MM.1S (cell line): ENCODE results near the gene COQ3.

Experiments used
- DNase-seq: peaks from one replicate; pipeline ENCODE4 v3.0.0-alpha.2; 2015
- H2AFZ ChIP-seq: fragments of 300-600 bp; sonication (generic); 2 replicates; pipeline ENCODE4 v1.6.0; 2016; ENCODE audit warnings: antibody characterized with exemption, low read length
- H3F3A ChIP-seq: fragments of 300-600 bp; sonication (generic); 2 replicates; pipeline ENCODE4 v1.6.1; 2016; ENCODE audit warnings: mild to moderate bottlenecking, antibody characterized with exemption, low read length, moderate library complexity, mixed read lengths; ENCODE audit not compliant: insufficient read depth
- H3K27ac ChIP-seq: fragments of 300-600 bp; sonication (generic); 2 replicates; pipeline ENCODE4 v1.5.1; 2016; ENCODE audit warnings: mild to moderate bottlenecking, low read length
- H3K27me3 ChIP-seq: fragments of 300-600 bp; sonication (generic); replicated peaks from 2 replicates; pipeline ENCODE4 v1.6.0; 2016; ENCODE audit warnings: low read length; ENCODE audit not compliant: insufficient read depth
- H3K36me3 ChIP-seq: fragments of 300-600 bp; sonication (generic); replicated peaks from 2 replicates; pipeline ENCODE4 v1.6.1; 2016; ENCODE audit warnings: mild to moderate bottlenecking, low read length, mixed read lengths; ENCODE audit not compliant: insufficient read depth
- H3K4me1 ChIP-seq: fragments of 300-600 bp; sonication (generic); 2 replicates; pipeline ENCODE4 v1.6.1; 2016; ENCODE audit warnings: low read length, mixed read lengths
- H3K4me2 ChIP-seq: fragments of 300-600 bp; sonication (generic); 2 replicates; pipeline ENCODE4 v1.6.0; 2016; ENCODE audit warnings: low read depth, low read length
- H3K4me3 ChIP-seq: fragments of 300-600 bp; sonication (generic); 2 replicates; pipeline ENCODE4 v1.5.1; 2016; ENCODE audit warnings: low read length, mixed read lengths
- H3K79me2 ChIP-seq: fragments of 300-600 bp; sonication (generic); 2 replicates; pipeline ENCODE4 v1.6.1; 2016; ENCODE audit warnings: mixed run types, low read length, mixed read lengths
- H3K9ac ChIP-seq: fragments of 300-600 bp; sonication (generic); 2 replicates; pipeline ENCODE4 v1.6.1; 2016; ENCODE audit warnings: low read length, mixed read lengths
- H3K9me2 ChIP-seq: fragments of 300-600 bp; sonication (generic); replicated peaks from 2 replicates; pipeline ENCODE4 v1.6.1; 2016; ENCODE audit warnings: mild to moderate bottlenecking, low read length, mixed read lengths; ENCODE audit not compliant: insufficient read depth
- H3K9me3 ChIP-seq: fragments of 300-600 bp; sonication (generic); replicated peaks from 2 replicates; pipeline ENCODE4 v1.6.1; 2016; ENCODE audit warnings: mild to moderate bottlenecking, low read length, mixed read lengths; ENCODE audit not compliant: insufficient read depth
- H4K20me1 ChIP-seq: fragments of 300-600 bp; sonication (generic); 2 replicates; pipeline ENCODE4 v1.6.1; 2016; ENCODE audit warnings: mild to moderate bottlenecking, low read length, moderate library complexity, mixed read lengths; ENCODE audit not compliant: insufficient read depth
- CTCF ChIP-seq: fragments of 300-600 bp; sonication (generic); IDR thresholded peaks from 2 replicates; pipeline ENCODE4 v1.5.1; 2016; ENCODE audit warnings: antibody characterized with exemption, low read length, mixed read lengths
- EZH2 ChIP-seq: fragments of 300-600 bp; sonication (generic); optimal IDR thresholded peaks from 2 replicates; pipeline ENCODE3; 2017; ENCODE audit warnings: low read depth, mild to moderate bottlenecking, antibody characterized with exemption, low read length, mixed read lengths
- EZH2phosphoT487 ChIP-seq: fragments of 300-600 bp; sonication (generic); IDR thresholded peaks from 2 replicates; pipeline ENCODE4 v1.6.1; 2018; ENCODE audit warnings: antibody characterized with exemption, low read length

Gene COQ3

GRCh38 chr6:99350573-99350972, 43.4 kb downstream of the COQ3 start:
- no peaks in the 10 kb centered on the region for H4K20me1 ChIP-seq
- TF ChIP-seq EZH2 (no peak), EZH2phosphoT487 (no peak), CTCF (no peak)
- no peaks in the 10 kb centered on the region for H3K4me1 ChIP-seq
- DNase-seq: no peak
- H3K9me3 ChIP-seq: no peaks in the 10 kb centered on the region
- H3F3A ChIP-seq: peaks cover 6% of the 10 kb centered on the region; the same call in 1 of the 2 replicates
- H3K27me3 ChIP-seq: no peaks in the 10 kb centered on the region
- H2AFZ ChIP-seq: peak overlapping the region; percentile 70; the same call in 1 of the 2 replicates
- peak overlapping the region; percentile 73 for H3K4me3 ChIP-seq
- no peak overlapping the region for H3K9ac ChIP-seq
- no peaks in the 10 kb centered on the region for H3K36me3 ChIP-seq
- no peaks in the 10 kb centered on the region for H3K9me2 ChIP-seq
- H3K79me2 ChIP-seq: no peaks in the 10 kb centered on the region
- peak overlapping the region; percentile 94 for H3K4me2 ChIP-seq
- no peak overlapping the region for H3K27ac ChIP-seq

GRCh38 chr6:99349171-99350141, 44.5 kb downstream of the COQ3 start, which contains the start of gene FAXC:
TSS of gene FAXC (minus strand) at chr6:99349674. CDS start at chr6:99349372, 302 bp downstream.
- peak within 1 kb of the TSS; percentile 94 for H3K4me2 ChIP-seq
- no peaks in the 10 kb centered on the region for H3K9me3 ChIP-seq
- peaks cover 6% of the 10 kb centered on the region; the same call in 1 of the 2 replicates for H3F3A ChIP-seq
- H2AFZ ChIP-seq: peak within 1 kb of the TSS; percentile 70
- no peaks in the 10 kb centered on the region for H3K79me2 ChIP-seq
- H3K4me3 ChIP-seq: peak within 1 kb of the TSS; percentile 73
- no peaks in the 10 kb centered on the region for H3K36me3 ChIP-seq
- H3K9ac ChIP-seq: peak within 1 kb of the TSS; percentile 34; the same call in 1 of the 2 replicates
- no peaks in the 10 kb centered on the region for H3K9me2 ChIP-seq
- H3K27me3 ChIP-seq: no peaks in the 10 kb centered on the region
- H3K27ac ChIP-seq: no peak within 1 kb of the TSS
- no peaks in the 10 kb centered on the region for H3K4me1 ChIP-seq
- no peaks in the 10 kb centered on the region for H4K20me1 ChIP-seq
- peak; percentile 43 for DNase-seq
- peak; percentile 32 for TF ChIP-seq CTCF
- no peak for TF ChIP-seq EZH2phosphoT487
- TF ChIP-seq EZH2: no peak

- Histone ChIP-seq H3F3A (peaks cover 6% of the 10 kb centered on the region; the same call in 1 of the 2 replicates), H3K4me2 (no peak overlapping the region), H3K9me2 (no peaks in the 10 kb centered on the region), H3K36me3 (no peaks in the 10 kb centered on the region), H3K4me1 (no peaks in the 10 kb centered on the region), H3K9me3 (no peaks in the 10 kb centered on the region), H3K9ac (no peak overlapping the region), H4K20me1 (no peaks in the 10 kb centered on the region), H3K4me3 (peak overlapping the region; percentile 27; the same call in 1 of the 2 replicates), H3K27me3 (no peaks in the 10 kb centered on the region), H3K27ac (no peak overlapping the region), H3K79me2 (no peaks in the 10 kb centered on the region), H2AFZ (no peak overlapping the region)
- TF ChIP-seq EZH2phosphoT487 (no peak), EZH2 (no peak), CTCF (no peak)
- no peak for DNase-seq
Observed at GRCh38 chr6:99348288-99349170, 45.5 kb downstream of the COQ3 start.
